ENCODE results near the gene PDK2. TPM values are rescaled to one million over a fixed set of nuclear protein-coding genes. Genes with fewer than 3 reads are reported as not detected.

Gene PDK2
- total RNA-seq, 1 donor from 2014 or later, result 13.6 TPM

DNA sequence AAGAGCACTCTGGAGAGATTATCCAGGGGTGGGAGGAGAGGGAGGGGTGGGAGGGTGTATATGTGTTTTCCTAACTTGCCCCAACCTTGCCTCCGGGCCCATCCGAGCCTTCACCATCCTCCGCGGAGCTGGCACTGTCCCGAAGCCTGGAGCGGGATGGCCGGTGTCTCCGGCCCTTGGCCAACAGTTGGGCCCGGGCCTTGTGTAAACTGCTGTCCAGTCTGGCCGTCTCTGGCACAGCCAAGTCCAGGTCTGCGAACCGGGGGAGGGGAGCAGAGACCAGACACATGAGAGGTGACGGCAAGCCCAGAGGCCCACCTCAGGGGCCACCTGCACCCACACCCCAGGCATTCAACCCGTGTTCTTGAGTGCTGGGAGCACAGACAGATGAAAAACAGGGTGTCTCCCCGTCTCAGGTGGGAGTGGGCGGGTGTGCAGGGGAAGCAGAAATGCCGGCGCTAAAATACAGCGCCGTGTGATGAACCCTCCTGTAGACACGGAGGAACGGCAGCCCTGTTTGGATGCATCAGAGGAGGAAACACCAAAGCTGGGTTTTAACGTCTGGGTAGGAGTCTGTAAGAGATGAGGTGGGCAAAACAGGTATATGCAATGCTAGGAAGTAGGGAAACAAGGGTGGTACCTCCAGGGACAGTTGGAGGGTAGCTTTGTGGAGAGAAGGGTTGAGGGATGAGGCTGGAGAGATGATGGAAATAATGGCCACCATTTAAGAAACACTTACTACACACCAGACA, 23.1 kb downstream of the PDK2 start:
- no peak for ATAC-seq

- no peak for ATAC-seq
These were observed 23.7 kb downstream of the PDK2 start for GRCh38 chr17:50118828-50119218.

GRCh38 chr17:50120475-50121253, 25.5 kb downstream of the PDK2 start:
- ATAC-seq, result no peak

- ATAC-seq, result no peak
These were observed 27.8 kb downstream of the PDK2 start for GRCh38 chr17:50122945-50123344.

DNA sequence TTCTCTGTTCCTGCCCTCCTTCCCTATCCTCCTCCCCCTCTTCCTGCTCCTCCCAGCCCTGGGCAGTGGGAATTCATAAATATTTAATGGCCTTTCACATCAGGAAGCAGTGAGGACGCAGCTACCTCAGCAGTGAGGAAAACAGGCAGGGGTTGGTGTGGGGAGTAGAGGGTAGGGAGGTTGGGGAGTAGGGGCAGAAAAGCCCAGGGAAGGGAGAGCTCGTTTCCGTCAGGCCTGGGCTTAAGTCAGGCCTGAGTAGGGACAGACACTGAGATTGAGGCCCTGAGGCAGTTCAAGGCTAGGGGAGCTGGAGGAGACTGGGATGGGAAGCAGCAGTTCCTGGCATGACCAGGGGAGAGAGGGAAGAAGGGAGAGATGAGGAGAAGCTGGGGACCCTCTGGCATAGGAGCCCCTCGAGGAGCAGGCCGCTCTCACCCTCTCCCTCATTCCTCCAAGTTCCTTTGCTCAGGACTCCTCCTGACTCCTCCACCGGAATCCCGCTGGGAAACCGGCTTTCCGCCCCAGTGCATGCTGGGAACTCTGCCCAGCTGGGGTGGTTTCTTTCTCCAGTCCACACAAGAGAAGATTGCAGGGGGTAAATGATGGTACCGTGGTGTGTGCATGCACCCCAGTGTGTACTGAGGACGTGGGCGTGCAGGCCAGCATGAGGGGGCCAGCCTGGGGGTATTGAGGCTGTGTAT, 28.6 kb downstream of the PDK2 start:
- ATAC-seq, result no peak

DNA sequence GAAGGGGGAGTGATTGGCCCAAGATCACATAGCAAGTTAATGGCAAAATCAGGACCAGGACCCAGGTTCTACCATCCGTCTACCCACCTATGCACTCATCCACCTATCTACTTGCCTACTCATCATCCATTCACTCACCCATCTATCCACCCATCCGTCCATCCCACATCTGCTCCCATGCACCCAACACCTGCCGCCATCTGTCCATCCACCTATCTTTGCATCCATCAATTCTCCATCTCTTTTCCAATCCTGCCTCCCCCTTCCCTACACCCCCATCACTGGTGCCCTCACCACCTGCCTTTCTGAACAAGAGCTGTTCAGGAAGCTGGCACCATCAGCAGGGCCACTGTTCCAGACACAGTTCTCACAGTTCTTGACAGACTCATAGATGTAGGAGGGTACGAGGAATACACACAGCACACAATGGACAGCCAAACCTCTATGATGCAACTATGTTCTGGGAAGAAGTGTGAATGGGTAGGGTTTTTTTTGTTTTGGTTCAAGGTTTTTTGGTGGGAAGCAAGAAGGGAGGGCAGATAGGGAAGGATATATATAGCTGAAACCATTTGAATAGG, 30.4 kb downstream of the PDK2 start:
- no peak for ATAC-seq

DNA sequence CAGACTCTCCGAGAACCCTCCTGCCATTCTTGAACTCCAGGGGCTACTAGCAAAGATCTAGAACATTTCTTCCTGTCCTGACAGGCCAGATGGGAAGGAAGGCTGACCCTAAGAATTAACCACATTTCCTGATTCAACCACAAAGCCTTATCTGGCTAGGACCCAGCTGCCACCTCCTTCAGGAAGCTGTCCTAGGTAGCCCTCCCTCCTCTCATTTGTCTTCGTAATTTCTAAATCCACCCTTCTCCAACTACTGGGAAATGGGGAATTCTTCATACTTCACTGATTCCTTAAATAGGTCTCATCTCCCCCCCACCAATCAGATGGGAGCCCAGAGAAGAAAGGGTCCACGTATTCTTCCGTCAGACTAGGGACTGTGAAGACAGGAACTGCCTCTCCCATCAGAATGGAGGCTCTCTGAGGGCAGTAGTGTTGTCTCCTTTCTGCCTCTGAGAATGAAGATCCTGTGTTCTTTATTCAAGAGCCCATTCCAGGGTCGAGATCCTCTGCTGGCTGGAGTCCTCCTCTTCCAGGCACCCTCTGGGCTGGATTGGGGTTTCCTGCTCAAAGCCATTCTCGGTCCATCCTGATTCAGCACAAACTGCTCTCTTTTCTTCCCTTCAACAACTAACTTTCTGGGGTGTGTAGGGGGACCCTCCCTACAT, 32.7 kb downstream of the PDK2 start:
- no peak for ATAC-seq

GRCh38 chr17:50128441-50129352, 33.5 kb downstream of the PDK2 start:
- ATAC-seq, result no peak

- ATAC-seq, result peak; percentile 12
These were observed 34.2 kb downstream of the PDK2 start for GRCh38 chr17:50129353-50129727.

- ATAC-seq, result peak; percentile 33
These were observed 34.8 kb downstream of the PDK2 start, which contains the start of gene SAMD14 for GRCh38 chr17:50129728-50130558. TSS of gene SAMD14 (minus strand) at chr17:50130160. CDS start at chr17:50124959, 5,201 bp downstream.

DNA sequence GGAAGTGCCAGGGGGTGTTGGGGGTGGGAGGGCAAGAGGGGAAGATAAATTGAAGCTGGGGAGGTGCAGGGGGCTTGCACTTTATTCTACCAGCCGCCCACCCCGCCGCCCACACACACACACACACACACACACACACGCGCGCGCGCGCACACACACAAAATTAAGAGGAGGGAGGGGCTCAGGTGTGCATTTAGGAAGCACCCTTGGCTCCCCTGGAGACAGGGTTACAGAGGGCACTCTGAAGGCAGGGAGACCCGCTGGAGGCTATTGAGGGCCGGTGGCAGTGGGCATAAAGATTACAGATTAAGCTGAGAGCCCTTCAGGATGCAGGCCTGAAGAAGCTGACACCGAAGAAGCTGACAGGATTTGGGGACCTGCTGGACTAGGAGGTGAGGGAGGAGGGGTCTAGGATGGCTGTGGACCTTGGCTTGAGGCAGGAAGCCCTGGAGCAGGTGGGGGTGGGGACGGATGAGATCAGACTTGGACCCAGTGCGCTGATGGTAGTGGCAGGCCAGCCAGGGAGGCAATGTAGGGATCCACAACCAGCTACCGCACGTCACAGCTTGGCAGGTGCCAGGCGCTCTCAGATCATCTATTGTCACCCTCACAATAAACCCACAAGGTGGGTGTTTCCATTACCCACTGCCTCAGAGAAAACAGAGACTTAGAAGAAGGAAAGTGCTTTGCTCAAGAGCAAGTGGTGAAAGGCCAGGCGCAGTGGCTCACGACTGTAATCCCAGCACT, 35.6 kb downstream of the PDK2 start:
- ATAC-seq, result no peak

- ATAC-seq, result no peak
These were observed 37.1 kb downstream of the PDK2 start for GRCh38 chr17:50132104-50132794.

GRCh38 chr17:50133028-50133768, 38.0 kb downstream of the PDK2 start:
- ATAC-seq, result no peak

GRCh38 chr17:50133769-50134099, 38.6 kb downstream of the PDK2 start:
- ATAC-seq, result no peak

DNA sequence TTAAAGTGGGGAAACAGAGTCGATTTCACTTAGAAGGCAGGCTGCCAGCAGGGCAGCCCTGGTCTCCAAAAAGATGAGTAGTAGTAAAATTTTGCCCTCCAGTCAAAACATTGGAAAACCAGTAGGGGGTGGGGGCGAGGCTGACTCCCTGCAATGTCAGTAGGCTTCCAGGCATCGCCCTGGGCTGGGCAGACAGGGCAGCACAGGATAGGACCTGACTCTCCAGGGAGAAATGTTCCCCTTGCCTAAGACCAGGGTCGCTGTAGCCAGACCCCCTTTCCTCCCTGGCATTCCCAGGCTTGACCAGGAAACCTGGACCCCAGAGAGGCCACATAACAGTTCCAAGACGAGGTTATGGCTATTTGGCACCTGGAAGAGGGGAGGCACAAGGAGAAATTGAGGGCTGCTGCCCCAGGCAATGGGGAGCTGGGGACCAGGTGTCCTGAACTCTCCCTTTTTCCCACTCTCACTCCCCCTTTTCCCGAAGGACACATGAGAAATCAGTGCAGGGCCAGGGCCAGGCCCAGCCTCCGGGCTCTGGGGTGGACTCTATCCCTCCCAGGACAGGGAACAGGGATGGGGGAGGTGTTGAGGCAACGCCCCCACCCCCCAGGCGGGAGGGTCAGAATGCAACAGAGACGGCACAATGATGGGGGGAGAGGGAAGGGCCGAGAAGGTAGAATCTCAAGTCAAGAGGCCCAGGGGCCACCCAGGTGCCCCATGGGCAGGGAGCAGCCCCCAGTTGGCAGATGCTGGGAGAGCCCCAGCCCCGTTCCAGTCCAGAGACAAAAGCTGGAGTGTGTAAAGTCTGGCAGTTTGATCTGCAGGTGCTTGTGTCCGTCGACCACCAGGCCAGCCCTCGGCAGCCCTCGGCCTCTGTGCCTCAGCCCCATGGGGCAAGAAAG, 39.3 kb downstream of the PDK2 start:
- ATAC-seq, result no peak

GRCh38 chr17:50135316-50136095, 40.4 kb downstream of the PDK2 start:
- ATAC-seq, result no peak
